Measurements from ENCODE around the gene ZNF768. TPM values are rescaled to one million over a fixed set of nuclear protein-coding genes. Genes with fewer than 3 reads are reported as not detected.
"Not testable (repeated sequence)": the region's sequence is repeated elsewhere in the genome, so short reads cannot be mapped to it uniquely, and the experiment has no call there.

ZNF768 gene
- total RNA-seq, 4 donors from 2014 or later: 27.4 to 44.9 (median 32.3) TPM

DNA sequence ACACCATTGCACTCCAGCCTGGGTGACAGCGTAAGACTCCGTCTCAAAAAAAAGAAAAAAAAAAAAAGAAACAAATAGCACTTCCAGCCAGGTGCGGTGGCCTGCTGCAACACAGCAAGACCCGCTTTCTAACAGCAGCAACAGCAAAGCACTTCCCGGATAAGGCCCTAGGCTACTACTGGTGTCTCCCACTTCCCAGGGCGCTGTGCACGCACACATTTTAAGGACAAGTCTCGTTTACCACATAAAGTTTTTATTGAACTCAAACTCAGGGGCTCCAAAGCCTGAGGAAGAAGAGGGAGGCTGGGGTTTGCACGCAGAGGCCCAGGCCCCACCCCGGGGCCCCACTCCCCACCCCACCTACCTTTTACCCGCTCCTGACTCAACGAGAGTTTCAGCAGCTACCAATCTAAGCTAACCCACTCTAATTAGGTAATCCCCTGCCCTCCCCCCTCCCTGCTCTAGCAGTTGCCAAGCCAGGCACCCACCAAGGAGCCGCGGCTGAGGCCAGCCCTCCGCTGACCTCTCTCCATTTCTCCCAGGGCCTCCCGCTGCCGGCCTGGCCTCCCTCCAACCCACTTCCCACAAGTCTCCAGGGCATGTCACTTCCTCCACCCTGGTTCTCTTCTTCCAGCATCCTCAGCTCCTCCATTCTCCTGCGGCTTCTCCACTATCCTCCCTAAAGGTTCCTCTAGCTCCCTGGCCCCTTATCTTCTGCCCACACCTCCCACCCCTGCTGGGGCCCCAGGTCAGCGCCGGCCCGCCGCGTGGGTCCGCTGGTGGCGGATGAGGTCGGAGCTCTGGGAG lies 2.4 kb downstream of the ZNF768 start:
- WGBS, 2 donors: 79 to 87% methylated on average over 26 of the region's 26 CpGs
- intact Hi-C loops (cut with DNase I): no loop called here
- peak in 1 of 2 donors; percentile 15 for DNase-seq

GRCh38 chr16:30522702-30523463 lies 3.5 kb downstream of the ZNF768 start:
- DNase-seq; H3K9me3 ChIP-seq; H3K4me3 ChIP-seq (replicated peaks in 1 of 3); H3K27ac ChIP-seq; H3K27me3 ChIP-seq; intact Hi-C loops (cut with DNase I): not testable (repeated sequence)
- Histone ChIP-seq H3K36me3 (peaks cover 0 to 10% of the 10 kb centered on the region in 2 donors), H3K4me1 (peaks cover 4 to 14% of the 10 kb centered on the region in 2 donors)
- 92% methylated on average over 12 of the region's 12 CpGs for WGBS, 2 donors

More for the DNA sequence above, 2.4 kb downstream of the ZNF768 start:
- Histone ChIP-seq H3K4me1 (peaks cover 8 to 24% of the 10 kb centered on the region in 2 donors), H3K36me3 (peaks cover 0 to 10% of the 10 kb centered on the region in 2 donors), H3K27me3 (no peaks in the 10 kb centered on the region), H3K9me3 (no peaks in the 10 kb centered on the region), H3K27ac (no peak overlapping the region), H3K4me3 (replicated peaks in 1 of 3) (no peak overlapping the region)
- no peak for TF ChIP-seq POLR2A (IDR thresholded peaks at IDR 0.05)
- TF ChIP-seq CTCF (IDR thresholded peaks at IDR 0.05): no peak

- Histone ChIP-seq H3K27me3 (no peaks in the 10 kb centered on the region), H3K27ac (no peak overlapping the region), H3K9me3 (no peaks in the 10 kb centered on the region), H3K36me3 (peaks cover 0 to 10% of the 10 kb centered on the region in 2 donors), H3K4me1 (peaks cover 0 to 9% of the 10 kb centered on the region in 2 donors), H3K4me3 (replicated peaks in 1 of 3) (no peak overlapping the region)
- intact Hi-C loops (cut with DNase I): no loop called here
- peak in 1 of 2 donors; percentile 5 for DNase-seq
- WGBS, 2 donors: 42 to 47% methylated on average over 9 to 11 of the region's 11 CpGs
- TF ChIP-seq POLR2A (IDR thresholded peaks at IDR 0.05): no peak
- no peak for TF ChIP-seq CTCF (IDR thresholded peaks at IDR 0.05)
These were observed 4.3 kb downstream of the ZNF768 start for GRCh38 chr16:30521873-30522641.

DNA sequence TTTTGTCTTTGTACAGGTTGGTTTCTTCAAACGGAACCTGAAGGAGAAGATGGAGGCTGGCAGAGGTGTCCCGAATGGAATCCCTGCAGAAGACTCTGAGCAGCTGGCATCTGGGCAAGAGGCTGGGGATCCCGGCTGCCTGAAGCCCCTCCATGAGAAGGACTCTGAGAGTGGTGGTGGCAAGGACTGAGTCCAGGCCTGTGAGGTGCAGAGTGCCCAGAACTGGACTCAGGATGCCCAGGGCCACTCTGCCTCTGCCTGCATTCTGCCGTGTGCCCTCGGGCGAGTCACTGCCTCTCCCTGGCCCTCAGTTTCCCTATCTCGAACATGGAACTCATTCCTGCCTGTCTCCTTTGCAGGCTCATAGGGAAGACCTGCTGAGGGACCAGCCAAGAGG lies 4.9 kb downstream of the ZNF768 start:
- Histone ChIP-seq H3K27ac (no peak overlapping the region), H3K27me3 (no peaks in the 10 kb centered on the region), H3K4me3 (replicated peaks in 1 of 3) (no peak overlapping the region), H3K4me1 (peaks cover 0 to 9% of the 10 kb centered on the region in 2 donors), H3K36me3 (peaks cover 0 to 10% of the 10 kb centered on the region in 2 donors), H3K9me3 (no peaks in the 10 kb centered on the region)
- intact Hi-C loops (cut with DNase I): no loop called here
- TF ChIP-seq POLR2A (IDR thresholded peaks at IDR 0.05) (no peak), CTCF (IDR thresholded peaks at IDR 0.05) (no peak)
- no peak for DNase-seq
- WGBS, 2 donors: 95 to 96% methylated on average over 4 to 7 of the region's 7 CpGs

Measured in thyroid gland (tissue), 4 donors.